HG03457 (cell line): ENCODE measurements around the gene CFB.

ENCODE experiments used
- ATAC-seq: cut with Tn5 transposase; IDR thresholded peaks from one replicate; pipeline ENCODE4 v1.9.1; 2021; ENCODE audit warnings: moderate number of reproducible peaks; ENCODE audit not compliant: unreplicated experiment

The CFB gene

GRCh38 chr6:31948306-31948705 is 2.4 kb downstream of the CFB start:
- no peak for ATAC-seq

GRCh38 chr6:31948753-31949413 is 3.0 kb downstream of the CFB start:
- ATAC-seq = no peak

GRCh38 chr6:31949926-31950548 is 4.1 kb downstream of the CFB start:
- ATAC-seq = no peak

GRCh38 chr6:31952140-31952805 is 6.4 kb downstream of the CFB start:
- ATAC-seq = no peak

- no peak for ATAC-seq
Observed at GRCh38 chr6:31952890-31953289, 7.0 kb downstream of the CFB start.

GRCh38 chr6:31954511-31954910 is 8.6 kb downstream of the CFB start:
- ATAC-seq = no peak

GRCh38 chr6:31956796-31957195 is 10.9 kb downstream of the CFB start:
- no peak for ATAC-seq

- peak; percentile 7 for ATAC-seq
Observed at GRCh38 chr6:31958412-31958740, 12.5 kb downstream of the CFB start.

GRCh38 chr6:31958741-31959739 is 13.1 kb downstream of the CFB start, which contains the start of the genes NELFE and SKIC2:
Gene NELFE (minus strand): TSS chr6:31958971. CDS start chr6:31958446, 525 bp downstream.
Gene SKIC2 (plus strand): TSS chr6:31959175. CDS start chr6:31959193, 18 bp downstream.
- ATAC-seq = peak; percentile 73

GRCh38 chr6:31961616-31962015 is 15.7 kb downstream of the CFB start:
- ATAC-seq = no peak

GRCh38 chr6:31963921-31964320 is 18.0 kb downstream of the CFB start:
- ATAC-seq = no peak

GRCh38 chr6:31965700-31966099 is 19.8 kb downstream of the CFB start:
- ATAC-seq = no peak

GRCh38 chr6:31966506-31966905 is 20.6 kb downstream of the CFB start:
- no peak for ATAC-seq

- no peak for ATAC-seq
Observed at GRCh38 chr6:31966997-31967925, 21.4 kb downstream of the CFB start.

- ATAC-seq = no peak
Observed at GRCh38 chr6:31967926-31968320, 22.0 kb downstream of the CFB start.

GRCh38 chr6:31968326-31968725 is 22.4 kb downstream of the CFB start:
- ATAC-seq = no peak

- ATAC-seq = no peak
Observed at GRCh38 chr6:31968791-31969711, 23.2 kb downstream of the CFB start.

- no peak for ATAC-seq
Observed at GRCh38 chr6:31969712-31970603, 24.1 kb downstream of the CFB start.
